ENCODE measurements around the gene LDB2. TPM values are rescaled to one million over a fixed set of nuclear protein-coding genes. Genes with fewer than 3 reads are reported as not detected.

Gene LDB2
- total RNA-seq, 2 donors from 2014 or later: 31.0 to 34.1 TPM

- no peak for TF ChIP-seq CTCF (IDR thresholded peaks at IDR 0.05)
- Histone ChIP-seq H3K9me3 (no peaks in the 10 kb centered on the region), H3K4me1 (ENCODE audit: control insufficient read depth in 1 of 2, low read depth in 2 of 2) (no peaks in the 10 kb centered on the region), H3K36me3 (no peaks in the 10 kb centered on the region), H3K4me3 (no peak overlapping the region), H3K27me3 (replicated peaks; ENCODE audit: insufficient read depth) (no peaks in the 10 kb centered on the region), H3K27ac (no peak overlapping the region)
- no peak for DNase-seq (ENCODE audit: low spot score)
- ATAC-seq (ENCODE audit: insufficient number of reproducible peaks, low FRiP score, low read depth): no peak
Measured at GRCh38 chr4:16884673-16885460, 13.6 kb downstream of the LDB2 start.

GRCh38 chr4:16883806-16884205 lies 14.6 kb downstream of the LDB2 start:
- no peak for DNase-seq (ENCODE audit: low spot score)
- no peak overlapping the region for H3K4me3 ChIP-seq
- H3K27ac ChIP-seq: no peak overlapping the region
- ATAC-seq (ENCODE audit: insufficient number of reproducible peaks, low FRiP score, low read depth): no peak
- TF ChIP-seq CTCF (IDR thresholded peaks at IDR 0.05): no peak
- no peaks in the 10 kb centered on the region for H3K4me1 ChIP-seq (ENCODE audit: control insufficient read depth in 1 of 2, low read depth in 2 of 2)
- no peaks in the 10 kb centered on the region for H3K9me3 ChIP-seq
- no peaks in the 10 kb centered on the region for H3K36me3 ChIP-seq
- no peaks in the 10 kb centered on the region for H3K27me3 ChIP-seq (replicated peaks; ENCODE audit: insufficient read depth)

- H3K27ac ChIP-seq: no peak overlapping the region
- ATAC-seq (ENCODE audit: insufficient number of reproducible peaks, low FRiP score, low read depth): no peak
- H3K4me1 ChIP-seq (ENCODE audit: control insufficient read depth in 1 of 2, low read depth in 2 of 2): no peaks in the 10 kb centered on the region
- H3K9me3 ChIP-seq: no peaks in the 10 kb centered on the region
- H3K36me3 ChIP-seq: no peaks in the 10 kb centered on the region
- no peak for DNase-seq (ENCODE audit: low spot score)
- no peak for TF ChIP-seq CTCF (IDR thresholded peaks at IDR 0.05)
- no peaks in the 10 kb centered on the region for H3K27me3 ChIP-seq (replicated peaks; ENCODE audit: insufficient read depth)
- no peak overlapping the region for H3K4me3 ChIP-seq
Measured at GRCh38 chr4:16881151-16881884, 17.1 kb downstream of the LDB2 start.

GRCh38 chr4:16875487-16875886 lies 23.0 kb downstream of the LDB2 start:
- DNase-seq (ENCODE audit: low spot score): no peak
- Histone ChIP-seq H3K36me3 (no peaks in the 10 kb centered on the region), H3K4me3 (no peak overlapping the region), H3K4me1 (ENCODE audit: control insufficient read depth in 1 of 2, low read depth in 2 of 2) (no peaks in the 10 kb centered on the region), H3K27ac (no peak overlapping the region), H3K27me3 (replicated peaks; ENCODE audit: insufficient read depth) (no peaks in the 10 kb centered on the region), H3K9me3 (no peaks in the 10 kb centered on the region)
- no peak for ATAC-seq (ENCODE audit: insufficient number of reproducible peaks, low FRiP score, low read depth)
- no peak for TF ChIP-seq CTCF (IDR thresholded peaks at IDR 0.05)

- TF ChIP-seq CTCF (IDR thresholded peaks at IDR 0.05): no peak
- no peaks in the 10 kb centered on the region for H3K27me3 ChIP-seq (replicated peaks; ENCODE audit: insufficient read depth)
- no peaks in the 10 kb centered on the region for H3K4me1 ChIP-seq (ENCODE audit: control insufficient read depth in 1 of 2, low read depth in 2 of 2)
- ATAC-seq (ENCODE audit: insufficient number of reproducible peaks, low FRiP score, low read depth) (no peak), DNase-seq (ENCODE audit: low spot score) (no peak)
- no peak overlapping the region for H3K27ac ChIP-seq
- H3K4me3 ChIP-seq: no peak overlapping the region
- H3K9me3 ChIP-seq: no peaks in the 10 kb centered on the region
- H3K36me3 ChIP-seq: no peaks in the 10 kb centered on the region
Measured at GRCh38 chr4:16869594-16870245, 28.7 kb downstream of the LDB2 start.
